Ovary (tissue), 9 donors: Measurements from ENCODE around the gene EEFSEC. TPM values are rescaled to one million over a fixed set of nuclear protein-coding genes. Genes with fewer than 3 reads are reported as not detected.

ENCODE experiments used
- DNase-seq, 5 donors: peaks; one replicate each; pipeline ENCODE4 v3.0.0-alpha.2; 2019 to 2020
- H3K27ac ChIP-seq, 2 donors: fragments of 200-600 bp; one replicate each; pipeline versions ENCODE4 v1.5.1 to v1.8.0; 2019 to 2022
- H3K27me3 ChIP-seq: fragments of 200-600 bp; one replicate; pipeline ENCODE4 v1.8.0; 2022
- H3K36me3 ChIP-seq: fragments of 200-600 bp; sonication (generic); one replicate; pipeline ENCODE4 v1.5.1; 2019
- H3K4me1 ChIP-seq: one replicate; pipeline ENCODE4 v1.8.1; 2013; ENCODE audit warnings: mild to moderate bottlenecking, moderate library complexity; ENCODE audit not compliant: insufficient read depth
- H3K4me3 ChIP-seq: fragments of 200-600 bp; sonication (generic); one replicate; pipeline ENCODE4 v1.5.1; 2017
- H3K9me3 ChIP-seq, 2 donors: fragments of 200-600 bp in 1 of 2; sonication (generic) in 1 of 2; one replicate each; pipeline versions ENCODE4 v1.5.1 to v1.8.1; 2013 to 2019; ENCODE audit warnings: mild to moderate bottlenecking in 1 of 2, moderate library complexity in 1 of 2
- CTCF ChIP-seq, 3 donors: fragments of 450-650 bp in 2 of 3; fragments of 200-600 bp in 1 of 3; IDR thresholded peaks; one replicate each; pipeline versions ENCODE4 v1.5.1 to v1.8.0; 2016 to 2022; ENCODE audit warnings: antibody characterized with exemption in 3 of 3, mild to moderate bottlenecking in 1 of 3
- EP300 ChIP-seq: sonication (generic); formaldehyde crosslinking; IDR thresholded peaks from one replicate; pipeline ENCODE4 v1.6.1; 2017; ENCODE audit warnings: antibody characterized with exemption
- POLR2A ChIP-seq: fragments of 450-650 bp; IDR thresholded peaks from one replicate; pipeline ENCODE4 v1.6.1; 2017; ENCODE audit warnings: antibody characterized with exemption, mild to moderate bottlenecking, moderate library complexity
- WGBS, 3 donors: extraction: QIAGEN DNeasy Blood & Tissue Kit in 1 of 3; methylation state at CpG; one replicate each; pipeline versions ENCODE4 v1.1.5 to v1.1.7; 2013 to 2017; 5-methylcytosine and 5-hydroxymethylcytosine counted together
- intact Hi-C, 4 donors: fragments of 100-400 bp; cut with DNase I; formaldehyde crosslinking; loops; one replicate each; pipeline versions ENCODE4 v1.11.0 to v1.15.1; 2022 to 2023
- polyA plus RNA-seq, 2 donors: library from polyadenylated mRNA; stranded (reverse); fragments of 200-250 nt in 1 of 2; fragments of 350-450 nt in 1 of 2; fragmentation: Illumina TruSeq in 1 of 2; extraction: RNeasy Lipid Tissue Mini Kit (QIAGEN cat#74804) in 1 of 2; gene quantifications; one replicate each; pipeline ENCODE4 v1.2.3, GENCODE V29; 2013 to 2014
- total RNA-seq, 7 donors: library from RNA; depleted of rRNA in 2 of 7; stranded (reverse); fragments of >200 nt in 2 of 7; fragmentation: NEBNext Ultra II Directional in 3 of 7; extraction: Animal tissue kit (Norgen Biotek cat#: 25700) in 3 of 7; gene quantifications; one replicate each; pipeline versions ENCODE4 v1.1.0 to v1.2.4, GENCODE V29; 2016 to 2023
- donor health status: DM: no; HTN: no; CAD: no; lungs with moderate emphysema.
- donor health status: DM: no; HTN: no; CAD: no.
- donor health status: Bipolar disorder and iron deficiency.
- donor health status: DM: yes; HTN: yes; CAD: no.
- donor health status: DM: no; HTN: no; CAD: no.
- donor health status: DM: yes; HTN: yes; CAD: no.

The EEFSEC gene
- total and polyA plus RNA-seq, 9 donors: 6.8 to 21.0 (median 15.4) TPM

- H3K36me3 ChIP-seq: no peaks in the 10 kb centered on the region
- DNase-seq: no peak
- H3K9me3 ChIP-seq: no peaks in the 10 kb centered on the region
- no peak overlapping the region for H3K27ac ChIP-seq
- intact Hi-C loops: no loop called here
- WGBS, 3 donors: 92 to 96% (median 94%) methylated on average over 1 of the region's 1 CpG
- H3K27me3 ChIP-seq: no peaks in the 10 kb centered on the region
- peaks cover 4% of the 10 kb centered on the region for H3K4me1 ChIP-seq
- H3K4me3 ChIP-seq: no peak overlapping the region
- no peak for TF ChIP-seq POLR2A
- no peak for TF ChIP-seq CTCF (IDR thresholded peaks at IDR 0.05)
- no peak for TF ChIP-seq EP300
Observed at GRCh38 chr3:128201158-128201755, 48.0 kb downstream of the EEFSEC start.

GRCh38 chr3:128203169-128203568, 49.9 kb downstream of the EEFSEC start:
- Histone ChIP-seq H3K4me3 (no peak overlapping the region), H3K9me3 (no peaks in the 10 kb centered on the region), H3K4me1 (peaks cover 8% of the 10 kb centered on the region), H3K27me3 (no peaks in the 10 kb centered on the region), H3K36me3 (no peaks in the 10 kb centered on the region), H3K27ac (no peak overlapping the region)
- intact Hi-C loops: no loop called here
- 96 to 99% (median 98%) methylated on average over 3 of the region's 3 CpGs for WGBS, 3 donors
- no peak for TF ChIP-seq POLR2A
- no peak for TF ChIP-seq EP300
- no peak for TF ChIP-seq CTCF (IDR thresholded peaks at IDR 0.05)
- no peak for DNase-seq

GRCh38 chr3:128205558-128206145, 52.4 kb downstream of the EEFSEC start:
- no peak for DNase-seq
- no peak for TF ChIP-seq CTCF (IDR thresholded peaks at IDR 0.05)
- TF ChIP-seq POLR2A: no peak
- no peak for TF ChIP-seq EP300
- no peak overlapping the region for H3K27ac ChIP-seq
- no peaks in the 10 kb centered on the region for H3K27me3 ChIP-seq
- H3K9me3 ChIP-seq: no peaks in the 10 kb centered on the region
- peaks cover 9% of the 10 kb centered on the region for H3K4me1 ChIP-seq
- intact Hi-C loops: no loop called here
- no peaks in the 10 kb centered on the region for H3K36me3 ChIP-seq
- H3K4me3 ChIP-seq: no peak overlapping the region
- 28 to 34% (median 33%) methylated on average over 3 of the region's 3 CpGs for WGBS, 3 donors

- Histone ChIP-seq H3K4me3 (no peak overlapping the region), H3K9me3 (no peaks in the 10 kb centered on the region), H3K27me3 (no peaks in the 10 kb centered on the region), H3K27ac (no peak overlapping the region), H3K36me3 (no peaks in the 10 kb centered on the region), H3K4me1 (peaks cover 10% of the 10 kb centered on the region)
- intact Hi-C loops: no loop called here
- WGBS, 3 donors: 65 to 80% (median 79%) methylated on average over 7 of the region's 7 CpGs
- no peak for TF ChIP-seq POLR2A
- no peak for TF ChIP-seq CTCF (IDR thresholded peaks at IDR 0.05)
- TF ChIP-seq EP300: no peak
- DNase-seq: no peak
Observed at GRCh38 chr3:128207951-128208350, 54.7 kb downstream of the EEFSEC start.
